NCI-H2081 (cell line): ENCODE data around the gene RIPPLY1.
A peak's percentile ranks its signal among the peaks of the same experiment; 100 is the strongest.

Source experiments
- DNase-seq, 2 experiments: peaks; one replicate each; lab custom pipeline; 2025; lab: John Stamatoyannopoulos, UW

Gene RIPPLY1

GRCh38 chrX:106903291-106903824, at the start of gene RIPPLY1:
Gene RIPPLY1, minus strand, starts transcription at chrX:106903341. Its CDS starts 54 bp downstream, at chrX:106903287.
- DNase-seq: no peak

GRCh38 chrX:106952538-106952937, 49.4 kb upstream of the RIPPLY1 start:
- no peak for DNase-seq

- no peak for DNase-seq
Observed at GRCh38 chrX:106952089-106952488, 48.9 kb upstream of the RIPPLY1 start.

GRCh38 chrX:106951230-106951629, 48.1 kb upstream of the RIPPLY1 start:
- no peak for DNase-seq

- DNase-seq: no peak
Observed at GRCh38 chrX:106950381-106950780, 47.2 kb upstream of the RIPPLY1 start.

GRCh38 chrX:106949366-106949765, 46.2 kb upstream of the RIPPLY1 start:
- DNase-seq: no peak

- no peak for DNase-seq
Observed at GRCh38 chrX:106948641-106949040, 45.5 kb upstream of the RIPPLY1 start.

GRCh38 chrX:106946464-106946863, 43.3 kb upstream of the RIPPLY1 start:
- no peak for DNase-seq

GRCh38 chrX:106940068-106940467, 36.9 kb upstream of the RIPPLY1 start:
- no peak for DNase-seq

- no peak for DNase-seq
Observed at GRCh38 chrX:106939566-106939965, 36.4 kb upstream of the RIPPLY1 start.

GRCh38 chrX:106936246-106936645, 33.1 kb upstream of the RIPPLY1 start:
- DNase-seq: no peak

GRCh38 chrX:106935175-106935574, 32.0 kb upstream of the RIPPLY1 start:
- DNase-seq: no peak

GRCh38 chrX:106933538-106933961, 30.4 kb upstream of the RIPPLY1 start:
- DNase-seq: no peak

- DNase-seq: no peak
Observed at GRCh38 chrX:106932960-106933537, 29.9 kb upstream of the RIPPLY1 start.

GRCh38 chrX:106932492-106932923, 29.4 kb upstream of the RIPPLY1 start:
- DNase-seq: no peak

- DNase-seq: no peak
Observed at GRCh38 chrX:106931831-106932491, 28.8 kb upstream of the RIPPLY1 start.

- DNase-seq: no peak
Observed at GRCh38 chrX:106928227-106928626, 25.1 kb upstream of the RIPPLY1 start.

- no peak for DNase-seq
Observed at GRCh38 chrX:106927700-106928099, 24.6 kb upstream of the RIPPLY1 start.

GRCh38 chrX:106927023-106927422, 23.9 kb upstream of the RIPPLY1 start:
- no peak for DNase-seq

- DNase-seq: no peak
Observed at GRCh38 chrX:106921637-106922036, 18.5 kb upstream of the RIPPLY1 start.

- no peak for DNase-seq
Observed at GRCh38 chrX:106919932-106920452, 16.9 kb upstream of the RIPPLY1 start, which contains the start of gene CLDN2. Gene CLDN2, plus strand, starts transcription at chrX:106920402. Its CDS starts 7,827 bp downstream, at chrX:106928229.

- DNase-seq: peak in 1 of 2 experiments; percentile 34
Observed at GRCh38 chrX:106917830-106918500, 14.8 kb upstream of the RIPPLY1 start.

- DNase-seq: no peak
Observed at GRCh38 chrX:106912864-106913263, 9.7 kb upstream of the RIPPLY1 start.
